MCF 10A (cell line): ENCODE measurements around the gene MNT. TPM values are rescaled to one million over a fixed set of nuclear protein-coding genes. Genes with fewer than 3 reads are reported as not detected.

ENCODE experiments used
- BruUV-seq: library from RNA; stranded (reverse); fragments of 400-500 nt; replicated peaks from 2 replicates; lab custom pipeline; 2021; lab: Mats Ljungman, UMichigan
- CTCF ChIA-PET: fragments of 300-600 bp; sonication (Branson Sonifier 250); formaldehyde crosslinking; extraction: SDS; loops from one replicate; lab custom pipeline; 2021; ENCODE audit warnings: antibody characterized with exemption, inconsistent platforms; lab: Yijun Ruan, JAX
- POLR2A ChIA-PET: fragments of 300-600, 350-650 bp; sonication (Branson Sonifier 250); formaldehyde crosslinking; extraction: SDS; loops from one replicate; lab custom pipeline; 2020; ENCODE audit warnings: antibody characterized with exemption, inconsistent platforms; lab: Yijun Ruan, JAX
- DNase-seq: peaks from one replicate; pipeline ENCODE4 v3.0.0-alpha.2; 2018; ENCODE audit not compliant: unreplicated experiment
- H3K27ac Mint-ChIP-seq: one replicate; pipeline ENCODE4 v1.8.0; 2022; ENCODE audit warnings: mild to moderate bottlenecking, low read depth, mixed read lengths; ENCODE audit not compliant: unreplicated experiment
- H3K27me3 Mint-ChIP-seq: one replicate; pipeline ENCODE4 v1.8.0; 2022; ENCODE audit warnings: mixed read lengths; ENCODE audit not compliant: insufficient read depth, unreplicated experiment
- H3K36me3 Mint-ChIP-seq: one replicate; pipeline ENCODE4 v1.8.0; 2022; ENCODE audit warnings: mild to moderate bottlenecking, moderate library complexity, mixed read lengths; ENCODE audit not compliant: insufficient read depth, unreplicated experiment
- H3K4me1 Mint-ChIP-seq: one replicate; pipeline ENCODE4 v1.8.0; 2022; ENCODE audit warnings: mixed read lengths; ENCODE audit not compliant: insufficient read depth, unreplicated experiment
- H3K4me3 Mint-ChIP-seq: one replicate; pipeline ENCODE4 v1.8.0; 2022; ENCODE audit warnings: mild to moderate bottlenecking, moderate library complexity, mixed read lengths; ENCODE audit not compliant: unreplicated experiment
- H3K9me3 Mint-ChIP-seq: one replicate; pipeline ENCODE4 v1.8.0; 2022; ENCODE audit warnings: mixed read lengths; ENCODE audit not compliant: unreplicated experiment
- intact Hi-C: fragments of 100-400 bp; cut with micrococcal nuclease; formaldehyde crosslinking; loops from 2 replicates; pipeline ENCODE4 v1.14.1; 2022
- total RNA-seq: library from RNA; stranded (reverse); gene quantifications from 2 replicates; pipeline ENCODE4 v1.2.3, GENCODE V29; 2022
- TF ChIP-seq, protein P1 (sequence below): fragments of 200-600 bp; IDR thresholded peaks from one replicate; pipeline ENCODE4 v1.8.0; 2022; ENCODE audit warnings: antibody characterized with exemption, mild to moderate bottlenecking; ENCODE audit not compliant: unreplicated experiment

MNT gene
- total RNA-seq, 1 experiment from 2014 or later = 25.5 TPM

DNA sequence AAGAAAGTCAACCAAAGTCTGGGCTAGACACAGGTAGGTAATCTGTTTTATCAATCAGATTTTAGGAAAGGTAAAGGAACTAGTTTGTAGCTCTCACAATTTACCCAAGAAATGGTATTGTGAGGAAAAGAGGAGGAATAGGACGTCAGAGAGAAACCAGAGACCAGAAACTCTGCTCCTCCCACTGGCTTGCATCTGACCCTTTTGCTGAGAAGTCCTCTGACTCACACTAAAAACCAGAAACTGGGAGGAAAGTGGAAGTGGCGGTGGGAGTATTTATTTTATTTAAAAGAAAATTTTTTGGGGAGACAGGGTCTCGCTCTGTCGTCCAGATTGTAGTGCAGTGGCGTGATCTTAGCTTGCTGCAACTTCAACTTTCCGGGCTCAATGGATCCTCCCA, 38.0 kb upstream of the MNT start:
- ChIA-PET POLR2A (interaction anchor here (0.8 to 1.5 kb wide), 2 partner anchors 15 to 36 kb away, joined by 4 to 5 read pairs; no protein-coding TSS in a partner anchor), CTCF (interaction anchor here (0.6 kb wide), 1 partner anchor 1956 kb away, joined by 3 read pairs; no protein-coding TSS in a partner anchor)
- H3K27ac Mint-ChIP-seq = no peak overlapping the region
- intact Hi-C loops = no loop called here
- BruUV-seq = no TSS peak
- H3K9me3 Mint-ChIP-seq = no peaks in the 10 kb centered on the region
- no peaks in the 10 kb centered on the region for H3K27me3 Mint-ChIP-seq
- no peaks in the 10 kb centered on the region for H3K4me1 Mint-ChIP-seq
- H3K36me3 Mint-ChIP-seq = peaks cover 58% of the 10 kb centered on the region
- no peak overlapping the region for H3K4me3 Mint-ChIP-seq
- DNase-seq = no peak
- TF ChIP-seq, protein P1, sequence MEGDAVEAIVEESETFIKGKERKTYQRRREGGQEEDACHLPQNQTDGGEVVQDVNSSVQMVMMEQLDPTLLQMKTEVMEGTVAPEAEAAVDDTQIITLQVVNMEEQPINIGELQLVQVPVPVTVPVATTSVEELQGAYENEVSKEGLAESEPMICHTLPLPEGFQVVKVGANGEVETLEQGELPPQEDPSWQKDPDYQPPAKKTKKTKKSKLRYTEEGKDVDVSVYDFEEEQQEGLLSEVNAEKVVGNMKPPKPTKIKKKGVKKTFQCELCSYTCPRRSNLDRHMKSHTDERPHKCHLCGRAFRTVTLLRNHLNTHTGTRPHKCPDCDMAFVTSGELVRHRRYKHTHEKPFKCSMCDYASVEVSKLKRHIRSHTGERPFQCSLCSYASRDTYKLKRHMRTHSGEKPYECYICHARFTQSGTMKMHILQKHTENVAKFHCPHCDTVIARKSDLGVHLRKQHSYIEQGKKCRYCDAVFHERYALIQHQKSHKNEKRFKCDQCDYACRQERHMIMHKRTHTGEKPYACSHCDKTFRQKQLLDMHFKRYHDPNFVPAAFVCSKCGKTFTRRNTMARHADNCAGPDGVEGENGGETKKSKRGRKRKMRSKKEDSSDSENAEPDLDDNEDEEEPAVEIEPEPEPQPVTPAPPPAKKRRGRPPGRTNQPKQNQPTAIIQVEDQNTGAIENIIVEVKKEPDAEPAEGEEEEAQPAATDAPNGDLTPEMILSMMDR = no peak

DNA sequence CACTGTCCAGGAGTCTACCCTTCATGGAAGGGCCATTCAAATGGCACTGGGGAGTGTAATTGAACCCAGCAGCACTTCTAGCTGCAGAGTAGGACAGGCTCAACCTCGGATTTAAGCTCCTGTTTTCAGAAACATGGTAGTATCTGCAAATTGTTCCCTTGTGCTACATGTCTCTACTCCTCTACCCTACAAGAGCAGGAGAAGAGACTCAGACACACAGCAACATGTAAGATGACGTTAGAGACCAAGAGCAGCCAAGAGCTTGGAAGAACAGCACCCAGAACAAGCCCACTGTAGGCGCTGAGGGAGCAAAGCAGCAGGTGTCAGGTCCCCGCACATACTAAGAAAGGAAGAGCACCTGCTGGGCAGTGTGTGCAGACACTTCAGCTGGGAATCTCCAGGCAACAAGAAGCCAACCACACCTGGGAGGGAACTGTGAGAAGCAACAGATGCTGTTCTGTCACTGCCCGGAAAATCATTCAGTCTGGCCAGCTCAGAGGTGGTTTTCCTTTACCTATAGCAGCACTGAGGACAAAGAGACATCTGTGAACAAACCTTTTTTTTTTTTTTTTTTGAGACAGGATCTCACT, 35.6 kb upstream of the MNT start:
- Mint-ChIP-seq H3K9me3 (no peaks in the 10 kb centered on the region), H3K4me3 (no peak overlapping the region), H3K4me1 (no peaks in the 10 kb centered on the region), H3K27ac (no peak overlapping the region), H3K36me3 (peaks cover 70% of the 10 kb centered on the region), H3K27me3 (no peaks in the 10 kb centered on the region)
- POLR2A ChIA-PET = no interaction called here
- CTCF ChIA-PET = interaction anchor here (0.6 to 1.5 kb wide), 2 partner anchors 13 to 23 kb away, joined by 4 read pairs; no protein-coding TSS in a partner anchor
- TF ChIP-seq, protein P1 = no peak
- DNase-seq = no peak
- intact Hi-C loops = no loop called here
- no TSS peak for BruUV-seq

DNA sequence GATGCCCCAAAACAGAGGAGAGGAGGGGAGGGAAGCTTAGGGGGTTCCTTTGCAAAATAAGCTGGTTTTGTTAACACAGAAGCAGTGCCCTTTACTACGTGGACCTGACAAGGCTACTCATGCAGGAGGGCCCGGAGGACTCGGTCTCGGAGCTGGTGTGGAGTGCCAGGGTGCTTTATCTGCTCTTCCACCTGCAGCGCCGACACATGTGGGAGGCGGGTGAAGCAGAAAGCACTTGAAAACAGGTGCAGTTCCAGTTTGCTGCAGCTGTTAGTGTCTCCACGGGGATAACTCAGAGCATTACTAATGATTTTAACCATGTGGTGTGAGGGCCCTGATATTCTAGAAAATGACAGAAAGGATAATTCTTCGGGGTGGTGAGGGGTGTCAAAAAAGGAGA, 35.0 kb upstream of the MNT start:
- ChIA-PET POLR2A (no interaction called here), CTCF (no interaction called here)
- Mint-ChIP-seq H3K4me1 (no peaks in the 10 kb centered on the region), H3K36me3 (peaks cover 65% of the 10 kb centered on the region), H3K9me3 (no peaks in the 10 kb centered on the region), H3K27me3 (no peaks in the 10 kb centered on the region), H3K4me3 (no peak overlapping the region), H3K27ac (no peak overlapping the region)
- no peak for DNase-seq
- BruUV-seq = no TSS peak
- intact Hi-C loops = no loop called here
- TF ChIP-seq, protein P1 = no peak

DNA sequence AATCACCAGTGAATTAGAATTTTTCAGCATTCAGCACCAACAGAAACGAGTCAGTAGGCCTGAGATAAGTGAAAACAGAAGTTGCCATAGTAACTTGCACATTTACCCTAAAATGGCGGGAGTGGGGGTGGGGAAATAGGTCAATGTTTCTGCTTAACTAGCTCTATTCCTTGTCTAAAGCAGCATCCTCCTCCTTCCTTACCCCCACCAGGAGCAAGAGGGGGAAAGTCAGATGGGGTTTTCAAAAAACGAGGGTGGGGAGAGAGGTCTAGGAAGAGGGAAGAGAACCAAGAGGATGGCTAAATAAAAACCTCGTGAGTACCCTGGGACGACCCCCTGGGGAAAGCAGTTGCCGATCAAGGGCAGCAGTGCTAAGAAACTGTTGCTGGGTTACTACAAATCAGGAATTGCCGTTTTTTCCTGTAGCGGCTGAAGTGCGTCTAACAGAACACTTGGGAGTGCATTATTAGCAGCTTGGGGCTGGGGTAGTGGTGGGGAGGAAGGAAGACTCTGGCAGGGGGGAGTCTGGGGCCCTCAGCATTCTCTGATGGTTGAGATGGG, 34.4 kb upstream of the MNT start:
- POLR2A ChIA-PET = interaction anchor here (0.9 to 1.4 kb wide), 3 partner anchors 12 to 22 kb away, joined by 3 to 7 read pairs (median 3); no protein-coding TSS in a partner anchor
- DNase-seq = no peak
- TF ChIP-seq, protein P1 = no peak
- Mint-ChIP-seq H3K4me3 (no peak overlapping the region), H3K27ac (peak overlapping the region; percentile 75), H3K4me1 (no peaks in the 10 kb centered on the region), H3K27me3 (no peaks in the 10 kb centered on the region), H3K36me3 (peaks cover 63% of the 10 kb centered on the region), H3K9me3 (no peaks in the 10 kb centered on the region)
- intact Hi-C loops = no loop called here
- CTCF ChIA-PET = interaction anchor here (0.7 to 1.1 kb wide), 3 partner anchors 19 to 66 kb away, joined by 3 to 4 read pairs (median 3); no protein-coding TSS in a partner anchor
- BruUV-seq = no TSS peak
